HG03175 (cell line): ENCODE measurements around the gene POLR3F.
"Not testable (repeated sequence)": the region's sequence is repeated elsewhere in the genome, so short reads cannot be mapped to it uniquely, and the experiment has no call there.

Experiments
- ATAC-seq: cut with Tn5 transposase; IDR thresholded peaks from one replicate; pipeline ENCODE4 v1.9.1; 2021; ENCODE audit warnings: mild to moderate bottlenecking, moderate library complexity; ENCODE audit not compliant: unreplicated experiment

Gene POLR3F

GRCh38 chr20:18466894-18467730, at the start of gene POLR3F, which contains the start of gene DZANK1:
POLR3F (plus strand) TSS chr20:18467390; CDS start chr20:18467507, 117 bp downstream.
DZANK1 (minus strand) TSS chr20:18467030; CDS start chr20:18465358, 1,672 bp downstream.
- peak; percentile 93 for ATAC-seq

- no peak for ATAC-seq
Measured at GRCh38 chr20:18421608-18422007, 45.6 kb upstream of the POLR3F start.

- ATAC-seq: no peak
Measured at GRCh38 chr20:18427214-18427613, 40.0 kb upstream of the POLR3F start.

- no peak for ATAC-seq
Measured at GRCh38 chr20:18428490-18429173, 38.6 kb upstream of the POLR3F start.

- no peak for ATAC-seq
Measured at GRCh38 chr20:18430172-18430826, 36.9 kb upstream of the POLR3F start.

- no peak for ATAC-seq
Measured at GRCh38 chr20:18431206-18431605, 36.0 kb upstream of the POLR3F start.

GRCh38 chr20:18436847-18437246, 30.3 kb upstream of the POLR3F start:
- ATAC-seq: no peak

GRCh38 chr20:18440403-18440802, 26.8 kb upstream of the POLR3F start:
- ATAC-seq: no peak

- ATAC-seq: no peak
Measured at GRCh38 chr20:18443886-18444285, 23.3 kb upstream of the POLR3F start.

GRCh38 chr20:18456600-18456999, 10.6 kb upstream of the POLR3F start:
- no peak for ATAC-seq

- ATAC-seq: peak; percentile 32
Measured at GRCh38 chr20:18465536-18466200, 1.5 kb upstream of the POLR3F start.

GRCh38 chr20:18466574-18466893, 656 bp upstream of the POLR3F start:
- ATAC-seq: peak; percentile 11

GRCh38 chr20:18477218-18477617, 10.0 kb downstream of the POLR3F start:
- ATAC-seq: no peak

- no peak for ATAC-seq
Measured at GRCh38 chr20:18477821-18478220, 10.6 kb downstream of the POLR3F start.

- ATAC-seq: no peak
Measured at GRCh38 chr20:18481596-18481995, 14.4 kb downstream of the POLR3F start.

GRCh38 chr20:18488301-18488700, 21.1 kb downstream of the POLR3F start:
- no peak for ATAC-seq

GRCh38 chr20:18496042-18496441, 28.9 kb downstream of the POLR3F start:
- no peak for ATAC-seq

- peak; percentile 98 for ATAC-seq
Measured at GRCh38 chr20:18496740-18497592, 29.8 kb downstream of the POLR3F start, which contains the start of gene RBBP9. RBBP9 (minus strand) TSS chr20:18497225; CDS start chr20:18497167, 58 bp downstream.

- no peak for ATAC-seq
Measured at GRCh38 chr20:18497603-18498002, 30.4 kb downstream of the POLR3F start.

GRCh38 chr20:18501672-18502071, 34.5 kb downstream of the POLR3F start:
- ATAC-seq: not testable (repeated sequence)
